Endodermal cell (in vitro differentiated cells): ENCODE data around the gene CUL2. TPM values are rescaled to one million over a fixed set of nuclear protein-coding genes. Genes with fewer than 3 reads are reported as not detected.
"Not testable (repeated sequence)": the region's sequence is repeated elsewhere in the genome, so short reads cannot be mapped to it uniquely, and the experiment has no call there.

Source experiments
- DNase-seq: peaks from one replicate; pipeline ENCODE4 v3.0.0-alpha.2; 2017
- H3K27ac ChIP-seq: 2 replicates; pipeline ENCODE4 v1.5.1; 2013; ENCODE audit warnings: mild to moderate bottlenecking, low read depth, low read length, moderate library complexity
- H3K27me3 ChIP-seq: 2 replicates; pipeline ENCODE4 v1.6.1; 2013; ENCODE audit warnings: mild to moderate bottlenecking, low read length, moderate library complexity; ENCODE audit not compliant: insufficient read depth, control insufficient read depth, poor library complexity, severe bottlenecking
- H3K36me3 ChIP-seq: 2 replicates; pipeline ENCODE4 v1.7.0; 2013; ENCODE audit warnings: mild to moderate bottlenecking, low read length, moderate library complexity; ENCODE audit not compliant: control insufficient read depth, insufficient read depth
- H3K4me1 ChIP-seq: one replicate; pipeline ENCODE4 v1.7.0; 2013; ENCODE audit warnings: low read length; ENCODE audit not compliant: control insufficient read depth, insufficient read depth
- H3K4me3 ChIP-seq: 2 replicates; pipeline ENCODE4 v1.5.1; 2013; ENCODE audit warnings: mild to moderate bottlenecking, low read length, moderate library complexity
- H3K9ac ChIP-seq: 2 replicates; pipeline ENCODE4 v1.6.1; 2013; ENCODE audit warnings: mild to moderate bottlenecking, low read length, moderate library complexity; ENCODE audit not compliant: poor library complexity, severe bottlenecking; ENCODE audit errors: extremely low read depth
- H3K9me3 ChIP-seq: 2 replicates; pipeline ENCODE4 v1.6.1; 2013; ENCODE audit warnings: mild to moderate bottlenecking, low read length, moderate library complexity; ENCODE audit not compliant: control insufficient read depth
- H3K27ac Mint-ChIP-seq: 2 replicates; pipeline ENCODE4 v1.8.0; 2020; ENCODE audit warnings: mixed read lengths
- H3K27me3 Mint-ChIP-seq: 2 replicates; pipeline ENCODE4 v1.8.0; 2021; ENCODE audit warnings: mild to moderate bottlenecking, mixed read lengths; ENCODE audit not compliant: insufficient read depth
- H3K36me3 Mint-ChIP-seq: 2 replicates; pipeline ENCODE4 v1.8.0; 2020; ENCODE audit warnings: low read depth, mixed read lengths
- H3K4me1 Mint-ChIP-seq: 2 replicates; pipeline ENCODE4 v1.8.0; 2020; ENCODE audit warnings: mixed read lengths
- H3K4me3 Mint-ChIP-seq: 2 replicates; pipeline ENCODE4 v1.8.0; 2020; ENCODE audit warnings: mild to moderate bottlenecking, moderate library complexity, mixed read lengths
- H3K9me3 Mint-ChIP-seq: 2 replicates; pipeline ENCODE4 v1.8.0; 2020; ENCODE audit warnings: mild to moderate bottlenecking, mixed read lengths
- CTCF ChIP-seq: fragments of 200-600 bp; sonication (generic); conservative IDR thresholded peaks from 2 replicates; pipeline ENCODE4 v1.5.0; 2021; ENCODE audit warnings: antibody characterized with exemption, mild to moderate bottlenecking
- WGBS, 2 experiments: methylation state at CpG; one replicate each; pipeline versions ENCODE4 v1.1.5 to v1.1.7; 2013; ENCODE audit warnings: missing lambda C conversion rate in 2 of 2, mixed read lengths in 1 of 2; ENCODE audit not compliant: insufficient coverage in 1 of 2, insufficient read length in 1 of 2; 5-methylcytosine and 5-hydroxymethylcytosine counted together
- total RNA-seq, 2 donors: library from RNA; stranded (reverse); fragmentation: NEBNext Ultra II Directional in 1 of 2; extraction: Animal tissue kit (Norgen Biotek cat#: 25700) in 1 of 2; gene quantifications; 2 replicates in 1 of 2; 3 replicates in 1 of 2; pipeline ENCODE4 v1.2.1, GENCODE V29; 2021

Gene CUL2
- total RNA-seq, 2 donors from 2014 or later = 39.2 to 41.5 TPM

GRCh38 chr10:35089611-35090161 is 455 bp downstream of the CUL2 start:
- no peak overlapping the region for H3K27ac ChIP-seq
- peak overlapping the region; percentile 89 for H3K27ac Mint-ChIP-seq
- no peak for TF ChIP-seq CTCF

GRCh38 chr10:35083242-35083641 is 6.9 kb downstream of the CUL2 start:
- DNase-seq = no peak
- H3K4me3 Mint-ChIP-seq = no peak overlapping the region
- H3K27ac ChIP-seq = no peak overlapping the region
- H3K27me3 ChIP-seq = no peaks in the 10 kb centered on the region
- peaks cover 2% of the 10 kb centered on the region for H3K4me1 Mint-ChIP-seq
- H3K36me3 Mint-ChIP-seq = peaks cover 46% of the 10 kb centered on the region
- WGBS, 2 experiments = 100% methylated on average over 1 of the region's 1 CpG; no CpG with 5 or more reads in 1 of the 2 experiments
- H3K9me3 ChIP-seq = peaks cover 18% of the 10 kb centered on the region
- peaks cover 38% of the 10 kb centered on the region for H3K9me3 Mint-ChIP-seq
- H3K27me3 Mint-ChIP-seq = no peaks in the 10 kb centered on the region
- no peaks in the 10 kb centered on the region for H3K36me3 ChIP-seq
- no peaks in the 10 kb centered on the region for H3K4me1 ChIP-seq
- H3K4me3 ChIP-seq = no peak overlapping the region
- no peak for TF ChIP-seq CTCF
- no peak overlapping the region for H3K27ac Mint-ChIP-seq
- H3K9ac ChIP-seq = no peak overlapping the region

More at GRCh38 chr10:35089611-35090161, 455 bp downstream of the CUL2 start:
- Histone ChIP-seq H3K36me3 (no peaks in the 10 kb centered on the region), H3K9me3 (peaks cover 12% of the 10 kb centered on the region), H3K4me1 (no peaks in the 10 kb centered on the region), H3K4me3 (peak overlapping the region; percentile 91), H3K9ac (peak overlapping the region; percentile 77), H3K27me3 (no peaks in the 10 kb centered on the region)
- Mint-ChIP-seq H3K4me1 (peaks cover 14% of the 10 kb centered on the region), H3K36me3 (peaks cover 12% of the 10 kb centered on the region), H3K27me3 (no peaks in the 10 kb centered on the region), H3K4me3 (peak overlapping the region; percentile 79), H3K9me3 (peaks cover 13% of the 10 kb centered on the region)
- WGBS, 2 experiments = 1 to 2% methylated on average over 8 to 26 of the region's 27 CpGs
- no peak for DNase-seq

- H3K27me3 Mint-ChIP-seq, H3K4me3 ChIP-seq, H3K27me3 ChIP-seq, H3K9ac ChIP-seq, H3K36me3 ChIP-seq, H3K27ac ChIP-seq, H3K4me3 Mint-ChIP-seq, DNase-seq, H3K4me1 ChIP-seq, H3K27ac Mint-ChIP-seq, H3K4me1 Mint-ChIP-seq: not testable (repeated sequence)
- peaks cover 18% of the 10 kb centered on the region for H3K9me3 ChIP-seq
- Mint-ChIP-seq H3K9me3 (peaks cover 34% of the 10 kb centered on the region), H3K36me3 (peaks cover 47% of the 10 kb centered on the region)
- 96% methylated on average over 1 of the region's 1 CpG; no CpG with 5 or more reads in 1 of the 2 experiments for WGBS, 2 experiments
Measured at GRCh38 chr10:35080261-35080660, 9.9 kb downstream of the CUL2 start.

- H3K27me3 Mint-ChIP-seq = no peaks in the 10 kb centered on the region
- no peaks in the 10 kb centered on the region for H3K4me1 Mint-ChIP-seq
- no peaks in the 10 kb centered on the region for H3K27me3 ChIP-seq
- no peak overlapping the region for H3K4me3 Mint-ChIP-seq
- 87 to 100% methylated on average over 1 to 3 of the region's 3 CpGs for WGBS, 2 experiments
- no peaks in the 10 kb centered on the region for H3K4me1 ChIP-seq
- H3K9me3 Mint-ChIP-seq = peaks cover 34% of the 10 kb centered on the region
- peaks cover 47% of the 10 kb centered on the region for H3K36me3 Mint-ChIP-seq
- no peaks in the 10 kb centered on the region for H3K36me3 ChIP-seq
- no peak overlapping the region for H3K4me3 ChIP-seq
- DNase-seq = no peak
- peaks cover 18% of the 10 kb centered on the region for H3K9me3 ChIP-seq
- no peak overlapping the region for H3K27ac Mint-ChIP-seq
- no peak overlapping the region for H3K9ac ChIP-seq
- TF ChIP-seq CTCF = no peak
- no peak overlapping the region for H3K27ac ChIP-seq
Measured at GRCh38 chr10:35079763-35080162, 10.4 kb downstream of the CUL2 start.
